Stimulated activated naive CD4-positive, alpha-beta T cell treated with Interleukin-2 at 50 U/mL for 16 hours (primary cell): ENCODE results near the gene GRK5.

Experiments used
- DNase-seq: peaks from one replicate; lab custom pipeline; 2025; lab: John Stamatoyannopoulos, UW

The GRK5 gene

GRCh38 chr10:119443970-119444660, 236.7 kb downstream of the GRK5 start:
- DNase-seq, result no peak

GRCh38 chr10:119444866-119445265, 237.5 kb downstream of the GRK5 start:
- DNase-seq, result no peak

- peak; percentile 78 for DNase-seq
These were observed 238.1 kb downstream of the GRK5 start for GRCh38 chr10:119445311-119445934.

GRCh38 chr10:119445935-119446317, 238.6 kb downstream of the GRK5 start:
- DNase-seq, result no peak

DNA sequence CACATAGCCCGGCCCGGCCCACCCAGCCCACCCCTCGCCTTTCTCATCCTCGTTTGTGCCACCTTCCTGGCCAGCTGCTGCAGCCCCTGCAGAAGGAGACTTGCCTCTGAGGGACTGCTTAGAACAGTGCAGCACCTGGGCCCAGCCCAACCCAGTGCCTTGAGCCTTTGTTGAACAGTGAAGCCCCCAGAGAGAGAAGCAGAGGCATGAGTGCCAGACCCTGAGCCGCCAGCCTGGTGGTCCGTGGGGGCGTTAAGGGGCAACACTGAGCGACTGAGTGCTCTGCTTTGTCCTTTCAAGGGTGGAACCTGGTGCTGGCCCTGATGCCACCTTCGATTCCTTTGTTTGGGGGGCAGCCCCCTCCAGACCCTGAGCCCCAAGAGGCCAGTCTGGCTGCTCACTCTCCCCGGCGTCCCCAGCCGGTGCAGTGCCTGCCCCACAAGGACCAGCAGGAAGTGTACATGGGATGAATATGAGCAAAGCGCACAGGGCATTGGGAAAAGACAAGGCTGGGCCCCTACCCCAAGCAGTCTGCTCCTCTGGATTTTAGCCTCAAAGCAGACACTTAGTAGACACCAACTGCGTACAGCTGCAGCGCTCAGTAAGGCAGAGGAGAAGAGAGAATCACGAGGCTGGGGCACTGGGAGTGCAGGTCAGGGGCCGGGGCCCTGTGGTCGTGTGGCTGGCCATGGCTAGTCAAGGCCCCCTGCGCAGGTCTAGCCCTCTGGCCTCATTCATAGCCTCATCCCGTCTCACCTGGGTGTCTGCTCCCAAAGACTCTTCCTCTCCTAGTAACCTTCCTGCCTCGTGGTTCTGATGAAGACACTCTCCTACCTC, 239.3 kb downstream of the GRK5 start:
- DNase-seq, result no peak

- DNase-seq, result no peak
These were observed 240.1 kb downstream of the GRK5 start for GRCh38 chr10:119447421-119447820.

DNA sequence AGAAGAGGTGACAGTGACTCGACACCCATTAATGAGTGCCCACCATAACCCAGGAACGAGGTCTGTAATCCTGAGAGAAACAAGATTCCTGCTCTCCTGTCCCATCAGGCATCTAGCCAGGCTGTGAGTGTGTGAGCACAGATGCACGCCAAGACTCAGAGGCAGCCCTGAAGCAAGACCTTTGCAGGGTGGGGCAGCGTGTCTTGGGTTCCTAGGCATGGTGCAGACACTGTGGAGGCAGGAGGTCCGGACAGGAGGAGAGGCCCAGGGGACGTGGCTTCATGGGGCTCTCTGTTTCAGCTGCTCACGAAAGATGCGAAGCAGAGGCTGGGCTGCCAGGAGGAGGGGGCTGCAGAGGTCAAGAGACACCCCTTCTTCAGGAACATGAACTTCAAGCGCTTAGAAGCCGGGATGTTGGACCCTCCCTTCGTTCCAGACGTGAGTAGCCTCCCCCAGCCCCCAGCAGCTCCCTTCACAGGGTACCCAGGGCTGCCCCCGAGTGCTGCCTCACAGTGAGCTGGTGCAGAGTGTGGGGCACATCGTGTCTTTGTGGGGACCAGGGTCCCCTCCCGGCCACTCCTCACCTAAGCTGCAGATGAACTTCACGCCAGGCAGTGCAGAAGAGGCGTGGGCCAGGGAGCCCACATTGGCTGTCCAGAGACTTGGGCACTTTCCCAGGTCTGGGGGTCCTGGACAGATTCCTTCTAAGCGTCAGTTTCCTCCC, 240.6 kb downstream of the GRK5 start:
- no peak for DNase-seq

GRCh38 chr10:119448628-119449584, 241.5 kb downstream of the GRK5 start:
- DNase-seq, result no peak

- DNase-seq, result no peak
These were observed 242.5 kb downstream of the GRK5 start for GRCh38 chr10:119449760-119450461.

GRCh38 chr10:119450606-119451299, 243.4 kb downstream of the GRK5 start:
- no peak for DNase-seq

DNA sequence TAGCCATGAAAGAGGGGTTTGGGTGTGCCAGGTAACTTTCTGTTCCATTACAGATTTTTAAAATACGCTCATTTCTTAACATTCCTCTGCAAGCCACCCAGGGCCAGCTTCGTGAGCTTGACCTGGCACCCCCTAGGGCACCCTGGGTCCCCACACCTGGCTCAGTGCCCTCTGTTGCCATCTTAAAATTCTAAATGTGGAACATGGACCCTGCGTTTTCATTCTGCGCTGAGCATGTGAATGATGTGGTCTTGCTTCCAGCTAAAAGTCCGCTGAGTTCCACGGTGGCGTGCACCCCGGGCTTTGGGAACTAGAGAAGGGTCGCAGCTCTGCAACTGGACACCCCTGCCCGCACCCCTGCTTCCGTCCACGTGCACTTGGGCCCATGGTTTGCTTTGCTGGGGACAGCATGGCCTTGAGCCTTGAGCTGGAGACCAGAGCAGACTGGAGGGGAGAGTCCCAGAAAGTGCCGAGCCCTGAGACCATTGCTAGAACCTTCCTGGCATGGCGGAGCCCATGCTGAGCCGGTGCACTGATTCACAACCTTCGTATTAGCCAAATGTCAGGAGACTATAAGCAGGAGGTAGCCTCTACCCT, 244.0 kb downstream of the GRK5 start:
- no peak for DNase-seq

DNA sequence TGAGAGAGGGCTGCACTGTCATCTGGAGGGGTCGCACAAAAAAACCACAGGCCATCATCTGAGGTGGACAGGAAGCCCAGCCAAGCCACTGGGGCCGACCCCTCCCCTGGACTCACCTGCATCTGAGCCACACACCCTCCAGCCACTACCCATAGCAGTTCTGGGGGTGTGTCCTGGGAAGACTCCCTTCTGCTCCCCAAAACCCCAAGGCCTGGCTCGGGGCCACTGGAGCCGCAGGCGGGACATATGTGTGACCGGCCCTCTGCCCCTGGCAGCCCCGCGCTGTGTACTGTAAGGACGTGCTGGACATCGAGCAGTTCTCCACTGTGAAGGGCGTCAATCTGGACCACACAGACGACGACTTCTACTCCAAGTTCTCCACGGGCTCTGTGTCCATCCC, 245.0 kb downstream of the GRK5 start:
- DNase-seq, result no peak

GRCh38 chr10:119453313-119453712, 245.9 kb downstream of the GRK5 start:
- DNase-seq, result no peak

DNA sequence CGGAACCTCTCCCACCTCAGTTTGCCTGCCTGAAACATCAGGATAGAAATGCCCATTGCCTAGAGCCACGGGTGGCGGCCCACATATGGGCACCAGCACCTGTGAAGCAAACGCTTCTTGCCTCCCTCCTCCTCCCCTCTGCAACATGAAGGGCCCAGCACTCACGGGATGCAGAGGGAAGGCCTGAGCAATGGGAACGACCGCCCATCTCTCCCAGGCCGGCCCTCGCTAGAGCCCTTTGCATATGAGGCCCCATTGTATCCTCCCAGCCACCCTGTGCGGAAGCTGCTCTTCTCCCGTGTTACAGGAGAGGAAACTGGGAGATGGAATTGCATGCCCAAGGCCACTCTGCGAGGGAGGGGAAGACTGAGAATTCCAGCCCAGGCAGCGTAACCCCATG, 246.9 kb downstream of the GRK5 start:
- DNase-seq, result no peak

- no peak for DNase-seq
These were observed 247.6 kb downstream of the GRK5 start for GRCh38 chr10:119454990-119455389.

- DNase-seq, result no peak
These were observed 248.5 kb downstream of the GRK5 start for GRCh38 chr10:119455609-119456434.

GRCh38 chr10:119456435-119456810, 249.1 kb downstream of the GRK5 start:
- DNase-seq, result no peak

DNA sequence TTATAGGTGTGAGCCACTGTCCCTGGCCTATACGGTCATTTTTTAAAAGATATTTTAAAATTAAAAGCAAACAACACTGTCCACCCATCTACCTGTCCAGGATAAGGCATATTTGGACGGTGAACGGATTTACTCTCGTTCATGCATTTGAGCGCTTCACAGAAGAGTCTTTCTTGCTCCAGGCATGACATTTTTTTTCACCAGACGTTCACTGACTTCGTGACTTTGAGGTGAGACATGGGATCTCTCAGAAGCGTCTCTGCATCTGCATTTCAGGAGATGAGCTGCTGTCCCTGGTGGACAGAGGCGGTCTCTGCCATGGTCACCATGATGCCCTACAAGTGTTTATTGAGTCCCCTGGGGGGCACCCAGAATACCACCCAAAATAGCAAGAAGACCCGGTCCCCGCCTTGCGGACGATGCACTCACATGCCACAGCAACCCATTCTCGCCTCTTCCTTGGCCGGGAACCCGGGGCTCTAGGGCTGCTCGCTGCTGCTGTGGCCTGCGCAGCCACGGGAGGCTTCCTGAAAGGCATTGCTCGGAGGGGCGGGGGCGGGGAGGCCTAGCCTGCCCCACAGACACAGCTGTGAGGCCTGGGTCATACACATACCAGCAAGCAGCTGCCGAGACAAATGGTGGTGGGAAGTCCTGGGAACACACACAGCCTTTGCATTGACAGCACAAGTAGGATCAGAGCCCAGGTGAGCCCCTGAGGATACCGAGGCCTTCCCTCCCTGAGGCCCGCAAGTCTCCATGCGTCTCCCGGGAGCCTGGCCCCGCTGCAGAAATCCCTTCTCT, 250.8 kb downstream of the GRK5 start:
- no peak for DNase-seq
